HG03460 (cell line): ENCODE results near the gene CCDC141.

Source experiments
- ATAC-seq: cut with Tn5 transposase; IDR thresholded peaks from one replicate; pipeline ENCODE4 v1.9.1; 2021; ENCODE audit not compliant: unreplicated experiment

CCDC141 gene

DNA sequence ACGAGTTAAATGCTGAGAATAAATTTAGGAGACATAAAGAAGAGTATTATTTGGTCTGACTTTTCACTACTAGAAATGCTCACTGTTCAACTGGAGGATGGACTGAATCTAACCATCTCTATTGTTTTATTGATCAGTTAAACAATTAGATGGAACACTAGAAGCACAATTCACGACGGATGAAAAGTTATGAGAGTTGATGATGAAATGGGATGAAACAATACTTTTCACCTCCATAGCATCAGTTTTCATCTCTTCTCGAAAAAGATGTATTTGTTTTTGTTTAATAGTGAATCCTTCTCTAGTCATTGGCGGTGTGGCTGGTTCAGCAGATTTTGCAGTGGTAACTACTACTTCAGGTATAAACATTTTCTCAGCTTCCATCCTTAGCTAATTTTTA is 262.0 kb downstream of the CCDC141 start:
- no peak for ATAC-seq

DNA sequence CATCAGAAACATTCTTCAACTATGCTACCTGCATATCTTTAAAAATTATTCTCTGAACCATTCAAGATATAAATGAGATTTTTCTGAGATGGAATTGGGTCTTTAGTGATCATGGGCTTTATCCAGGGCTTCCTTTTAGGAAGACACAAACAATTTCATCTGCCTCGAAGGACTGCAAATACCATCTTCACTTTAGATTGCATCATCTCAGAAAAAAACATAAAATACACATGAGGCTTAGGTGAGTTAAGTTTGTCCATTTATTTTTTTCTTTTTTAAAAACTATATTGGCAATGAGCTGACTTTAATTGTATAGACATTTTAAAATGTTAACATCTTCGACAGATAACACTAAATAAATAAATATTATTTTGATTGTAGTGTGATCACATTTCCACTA is 262.8 kb downstream of the CCDC141 start:
- ATAC-seq: no peak

DNA sequence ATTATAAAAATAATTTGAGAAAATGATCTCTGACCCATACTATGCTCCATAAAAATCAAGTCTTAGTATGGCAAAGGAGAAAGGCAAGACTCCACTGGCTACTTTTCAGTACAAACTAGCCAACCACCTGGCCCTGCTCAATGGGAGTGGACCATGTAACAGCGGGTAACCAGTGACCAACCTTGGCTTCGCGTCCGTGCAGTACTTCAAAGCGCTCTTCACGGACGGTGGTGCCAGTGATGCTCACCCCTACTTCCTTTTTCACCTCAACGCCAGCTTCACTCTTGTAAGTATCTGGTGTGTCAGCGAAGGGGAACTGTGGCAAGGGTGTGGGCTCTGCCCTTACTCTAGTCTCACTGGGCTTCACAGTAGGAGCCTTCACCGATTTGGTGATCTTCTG is 266.0 kb downstream of the CCDC141 start:
- ATAC-seq: no peak

DNA sequence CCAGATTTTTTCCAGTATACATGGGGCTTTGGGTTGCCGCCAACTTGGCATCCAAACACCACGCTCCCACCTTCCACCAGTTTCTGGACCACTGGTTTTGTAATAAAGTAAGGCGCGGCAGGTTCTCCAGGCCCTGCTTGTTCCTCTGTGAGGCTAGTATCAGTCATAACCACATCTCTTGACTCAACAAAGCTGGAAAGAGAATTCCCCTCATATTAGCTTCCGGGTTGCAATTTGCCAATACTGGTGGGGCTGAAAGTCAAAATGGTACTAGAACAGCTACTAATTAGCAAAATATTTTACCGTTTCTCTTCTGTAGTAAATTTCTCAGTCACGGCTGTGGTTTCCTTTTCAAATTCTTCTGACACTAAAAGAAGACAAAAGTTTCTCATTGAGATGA is 267.7 kb downstream of the CCDC141 start:
- no peak for ATAC-seq
